ENCODE data around the gene ARID3A.

The ARID3A gene

DNA sequence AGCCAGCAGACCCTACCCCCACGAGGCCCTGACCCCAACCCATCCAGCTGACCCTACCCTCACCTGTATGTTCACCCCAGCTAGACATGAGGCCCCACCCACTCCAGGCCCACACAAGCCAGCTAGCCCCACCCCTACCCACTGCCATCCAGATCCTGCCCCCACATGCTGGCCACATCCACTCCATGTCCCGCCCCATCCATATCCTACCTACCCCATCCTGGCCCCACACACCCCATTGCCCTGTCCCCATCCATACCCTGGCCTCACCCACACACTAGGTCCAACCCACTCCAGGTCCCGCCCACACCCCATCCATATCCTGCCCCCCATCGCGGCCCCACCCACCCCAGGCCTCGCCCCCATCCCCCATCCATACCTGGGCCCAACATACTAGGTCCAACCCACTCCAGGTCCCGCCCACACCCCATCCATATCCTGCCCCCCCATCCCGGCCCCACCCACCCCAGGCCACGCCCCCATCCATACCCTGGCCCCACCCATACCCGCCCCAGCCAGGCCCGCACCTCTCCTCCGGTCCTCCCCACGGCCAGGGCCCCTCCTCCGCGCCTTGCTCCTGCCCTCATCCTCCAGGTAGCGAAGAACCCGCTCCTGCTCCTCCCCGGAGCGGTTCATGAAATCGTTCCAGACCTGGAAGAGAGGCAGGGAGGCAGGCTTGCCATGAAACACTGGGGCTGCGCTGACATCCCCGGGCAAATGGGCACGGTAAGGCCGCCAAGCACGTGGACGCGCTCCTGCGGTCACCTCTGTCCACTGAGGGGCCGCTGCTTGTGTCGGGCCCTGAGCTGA, 25.3 kb upstream of the ARID3A start:
- DNase-seq (ENCODE audit: low spot score): no peak
- H3K27ac ChIP-seq: no peak overlapping the region
- no peak overlapping the region for H3K4me3 ChIP-seq
- TF ChIP-seq, protein P1, sequence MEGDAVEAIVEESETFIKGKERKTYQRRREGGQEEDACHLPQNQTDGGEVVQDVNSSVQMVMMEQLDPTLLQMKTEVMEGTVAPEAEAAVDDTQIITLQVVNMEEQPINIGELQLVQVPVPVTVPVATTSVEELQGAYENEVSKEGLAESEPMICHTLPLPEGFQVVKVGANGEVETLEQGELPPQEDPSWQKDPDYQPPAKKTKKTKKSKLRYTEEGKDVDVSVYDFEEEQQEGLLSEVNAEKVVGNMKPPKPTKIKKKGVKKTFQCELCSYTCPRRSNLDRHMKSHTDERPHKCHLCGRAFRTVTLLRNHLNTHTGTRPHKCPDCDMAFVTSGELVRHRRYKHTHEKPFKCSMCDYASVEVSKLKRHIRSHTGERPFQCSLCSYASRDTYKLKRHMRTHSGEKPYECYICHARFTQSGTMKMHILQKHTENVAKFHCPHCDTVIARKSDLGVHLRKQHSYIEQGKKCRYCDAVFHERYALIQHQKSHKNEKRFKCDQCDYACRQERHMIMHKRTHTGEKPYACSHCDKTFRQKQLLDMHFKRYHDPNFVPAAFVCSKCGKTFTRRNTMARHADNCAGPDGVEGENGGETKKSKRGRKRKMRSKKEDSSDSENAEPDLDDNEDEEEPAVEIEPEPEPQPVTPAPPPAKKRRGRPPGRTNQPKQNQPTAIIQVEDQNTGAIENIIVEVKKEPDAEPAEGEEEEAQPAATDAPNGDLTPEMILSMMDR (IDR thresholded peaks at IDR 0.05): no peak

GRCh38 chr19:901216-902092, 24.4 kb upstream of the ARID3A start:
- TF ChIP-seq, protein P1 (IDR thresholded peaks at IDR 0.05): no peak
- DNase-seq (ENCODE audit: low spot score): no peak
- Histone ChIP-seq H3K27ac (no peak overlapping the region), H3K4me3 (no peak overlapping the region)

DNA sequence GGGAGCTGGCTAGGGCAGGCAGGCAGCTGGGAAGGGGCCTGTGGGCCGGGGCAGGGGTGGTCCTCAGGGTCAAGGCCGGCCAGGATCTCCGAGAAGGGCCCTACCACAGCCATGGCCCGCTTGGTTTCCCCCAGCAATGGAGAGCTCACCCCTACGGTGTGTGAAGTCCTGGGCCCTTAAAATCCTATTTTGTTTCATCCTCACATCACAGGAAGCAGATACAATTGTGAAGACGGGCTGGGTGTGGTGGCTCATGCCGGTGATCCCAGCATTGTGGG, 23.8 kb upstream of the ARID3A start:
- Histone ChIP-seq H3K27ac (no peak overlapping the region), H3K4me3 (no peak overlapping the region)
- TF ChIP-seq, protein P1 (IDR thresholded peaks at IDR 0.05): no peak
- no peak for DNase-seq (ENCODE audit: low spot score)

GRCh38 chr19:902446-903226, 23.2 kb upstream of the ARID3A start:
- TF ChIP-seq, protein P1 (IDR thresholded peaks at IDR 0.05): no peak
- DNase-seq (ENCODE audit: low spot score): no peak
- no peak overlapping the region for H3K4me3 ChIP-seq
- no peak overlapping the region for H3K27ac ChIP-seq

GRCh38 chr19:903266-903797, 22.5 kb upstream of the ARID3A start:
- Histone ChIP-seq H3K4me3 (no peak overlapping the region), H3K27ac (no peak overlapping the region)
- TF ChIP-seq, protein P1 (IDR thresholded peaks at IDR 0.05): no peak
- no peak for DNase-seq (ENCODE audit: low spot score)

DNA sequence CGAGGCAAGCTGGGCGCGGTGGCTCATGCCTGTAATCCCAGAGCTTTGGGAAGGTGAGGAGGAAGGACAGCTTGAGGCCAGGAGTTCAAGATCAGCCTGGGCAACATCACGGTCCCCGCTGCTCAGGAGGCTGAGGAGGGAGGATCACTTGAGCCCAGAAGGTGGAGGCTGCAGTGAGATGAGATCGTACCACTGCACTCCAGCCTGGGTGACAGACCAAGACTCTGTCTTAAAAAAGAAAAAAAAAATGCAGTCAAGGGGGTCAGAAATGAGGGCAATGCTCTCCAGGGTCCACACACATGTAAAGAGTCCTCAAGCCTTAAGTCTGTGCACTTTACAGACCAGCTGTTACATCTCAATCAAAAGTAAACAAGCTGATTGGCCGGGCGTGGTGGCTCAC, 21.3 kb upstream of the ARID3A start:
- no peak overlapping the region for H3K27ac ChIP-seq

More for the DNA sequence above, 21.3 kb upstream of the ARID3A start:
- TF ChIP-seq, protein P1 (IDR thresholded peaks at IDR 0.05): no peak
- no peak overlapping the region for H3K4me3 ChIP-seq
- DNase-seq (ENCODE audit: low spot score): no peak

Data from coronary artery (tissue), 2 donors.